ENCODE data around the gene FOXL3. TPM values are rescaled to one million over a fixed set of nuclear protein-coding genes. Genes with fewer than 3 reads are reported as not detected.

FOXL3 gene
- total RNA-seq, 1 experiment from 2014 or later, result not detected

- TF ChIP-seq CEBPB (IDR thresholded peaks at IDR 0.05; ENCODE audit: low read depth) (no peak), FOSL1 (IDR thresholded peaks at IDR 0.05; ENCODE audit: low read depth) (no peak), CBX3 (IDR thresholded peaks at IDR 0.05; ENCODE audit: low read depth) (no peak), SP1 (IDR thresholded peaks at IDR 0.05; ENCODE audit: low read depth) (no peak), POLR2A (IDR thresholded peaks at IDR 0.05; ENCODE audit: borderline replicate concordance, extremely low read depth, insufficient read depth, insufficient read length) (no peak), YY1 (IDR thresholded peaks at IDR 0.05; ENCODE audit: extremely low read depth, insufficient replicate concordance, low read depth, low read length) (no peak), ELF1 (IDR thresholded peaks at IDR 0.05; ENCODE audit: borderline replicate concordance, low read depth) (no peak), JUND (IDR thresholded peaks at IDR 0.05) (no peak), POLR2AphosphoS5 (IDR thresholded peaks at IDR 0.05; ENCODE audit: low read depth, low read length) (no peak)
Measured at GRCh38 chr7:330511-331230, 40.7 kb downstream of the FOXL3 start (continued).

GRCh38 chr7:332020-332517 lies 42.1 kb downstream of the FOXL3 start:
- Histone ChIP-seq H4K20me1 (ENCODE audit: insufficient read depth) (no peaks in the 10 kb centered on the region), H3K9me2 (ENCODE audit: insufficient read depth) (no peaks in the 10 kb centered on the region), H3K9ac (ENCODE audit: low read length) (no peak overlapping the region), H3K27me3 (ENCODE audit: insufficient read depth, low read length) (no peaks in the 10 kb centered on the region; the same call in 1 of the 2 replicates), H3K4me2 (ENCODE audit: low read length) (no peak overlapping the region), H3K27ac (ENCODE audit: low read depth, low read length) (no peak overlapping the region), H2AFZ (ENCODE audit: low read depth, low read length, poor library complexity, severe bottlenecking) (no peak overlapping the region), H3K36me3 (ENCODE audit: control insufficient read depth in 1 of 2, insufficient read depth in 2 of 2, low read length in 2 of 2) (no peaks in the 10 kb centered on the region), H3K4me1 (ENCODE audit: control insufficient read depth in 1 of 2, insufficient read depth in 2 of 2, low read length in 2 of 2) (peaks cover 2 to 8% of the 10 kb centered on the region in 2 experiments; a peak in 2 of 4 replicates), H3K4me3 (replicated peaks in 1 of 2; ENCODE audit: low read depth in 1 of 2, low read length in 2 of 2) (no peak overlapping the region), H3K79me2 (ENCODE audit: insufficient read depth, low read length) (no peaks in the 10 kb centered on the region), H3K9me3 (ENCODE audit: control insufficient read depth in 1 of 2, insufficient read depth in 1 of 2, low read depth in 1 of 2, low read length in 2 of 2) (peaks cover 0 to 9% of the 10 kb centered on the region in 2 experiments; a peak in 1 of 4 replicates)
- intact Hi-C loops (cut with micrococcal nuclease), result loop anchor here (1.0 kb wide), 1 partner anchor 304 kb away; no protein-coding TSS in a partner anchor
- POLR2A ChIA-PET, result no interaction called here
- no TSS peak for BruUV-seq (replicated peaks)
- DNase-seq (ENCODE audit: low read depth, low spot score) (no peak), ATAC-seq (no peak)
- TF ChIP-seq JUND (IDR thresholded peaks at IDR 0.05) (no peak), POLR2A (IDR thresholded peaks at IDR 0.05; ENCODE audit: borderline replicate concordance, extremely low read depth, insufficient read depth, insufficient read length) (no peak), ATF3 (IDR thresholded peaks at IDR 0.05) (no peak), POLR2AphosphoS5 (IDR thresholded peaks at IDR 0.05; ENCODE audit: low read depth, low read length) (no peak), YY1 (IDR thresholded peaks at IDR 0.05; ENCODE audit: extremely low read depth, insufficient replicate concordance, low read depth, low read length) (no peak), TCF7L2 (IDR thresholded peaks at IDR 0.05; ENCODE audit: borderline replicate concordance, extremely low read depth, insufficient read depth, insufficient read length) (no peak), CEBPB (IDR thresholded peaks at IDR 0.05; ENCODE audit: low read depth) (no peak), ZBTB33 (IDR thresholded peaks at IDR 0.05; ENCODE audit: extremely low read depth, insufficient replicate concordance, low read length) (no peak), EZH2phosphoT487 (IDR thresholded peaks at IDR 0.05; ENCODE audit: borderline replicate concordance) (no peak), RAD21 (IDR thresholded peaks at IDR 0.05; ENCODE audit: low read depth) (no peak), SIN3A (IDR thresholded peaks at IDR 0.05; ENCODE audit: low read depth) (no peak), CBX3 (IDR thresholded peaks at IDR 0.05; ENCODE audit: low read depth) (no peak), EZH2 (IDR thresholded peaks at IDR 0.05) (no peak)
- RAD21 ChIA-PET (ENCODE audit: low non-redundant PET in 1 of 2, low total read pairs in 2 of 2, uncharacterized antibody in 2 of 2, unreplicated experiment in 2 of 2), result interaction anchor here (1.0 to 1.2 kb wide), 2 partner anchors 304 to 309 kb away, joined by 3 to 4 read pairs; no protein-coding TSS in a partner anchor
- CTCF ChIA-PET, result interaction anchor here (1.0 to 1.4 kb wide), 2 partner anchors 304 to 440 kb away, joined by 4 to 7 read pairs; no protein-coding TSS in a partner anchor
